Neural cell (in vitro differentiated cells): ENCODE results near the gene MCTP2. TPM values are rescaled to one million over a fixed set of nuclear protein-coding genes. Genes with fewer than 3 reads are reported as not detected.

Experiments used
- H2AFZ ChIP-seq: fragments of 200-600, 300-800 bp; sonication (generic), shearing (Covaris generic); 2 replicates; pipeline ENCODE4 v1.6.0; 2014; ENCODE audit warnings: low read depth, mild to moderate bottlenecking, antibody characterized with exemption, low read length, moderate library complexity
- H3F3A ChIP-seq: fragments of 200-600 bp; shearing (Covaris generic); 2 replicates; pipeline ENCODE4 v1.6.1; 2016; ENCODE audit warnings: mild to moderate bottlenecking, moderate library complexity, mixed read lengths, antibody characterized with exemption, low read length; ENCODE audit not compliant: insufficient read depth, poor library complexity, severe bottlenecking
- H3K27ac ChIP-seq: fragments of 200-600, 300-800 bp; sonication (generic), shearing (Covaris generic); 2 replicates; pipeline ENCODE4 v1.5.1; 2014; ENCODE audit warnings: mild to moderate bottlenecking, low read length, moderate library complexity
- H3K27me3 ChIP-seq: fragments of 300-800, 200-600 bp; sonication (generic), shearing (Covaris generic); 2 replicates; pipeline ENCODE4 v1.6.0; 2014; ENCODE audit warnings: mild to moderate bottlenecking, low read depth, low read length, moderate library complexity; ENCODE audit not compliant: insufficient read depth
- H3K36me3 ChIP-seq: fragments of 300-800, 200-600 bp; sonication (generic), shearing (Covaris generic); 2 replicates; pipeline ENCODE4 v1.5.1; 2014; ENCODE audit warnings: mild to moderate bottlenecking, antibody characterized with exemption, low read length, moderate library complexity; ENCODE audit not compliant: insufficient read depth
- H3K4me2 ChIP-seq: fragments of 300-800, 200-600 bp; sonication (generic), shearing (Covaris generic); 2 replicates; pipeline ENCODE4 v1.6.0; 2014; ENCODE audit warnings: mild to moderate bottlenecking, low read length
- H3K4me3 ChIP-seq: fragments of 300-800, 200-600 bp; sonication (generic), shearing (Covaris generic); 2 replicates; pipeline ENCODE4 v1.5.1; 2014; ENCODE audit warnings: mild to moderate bottlenecking, low read length, moderate library complexity
- H3K79me2 ChIP-seq: fragments of 200-600 bp; shearing (Covaris generic); replicated peaks from 2 replicates; pipeline ENCODE4 v1.6.0; 2014; ENCODE audit warnings: mild to moderate bottlenecking, low read length, moderate library complexity; ENCODE audit not compliant: insufficient read depth
- H3K9ac ChIP-seq: fragments of 300-800, 200-600 bp; sonication (generic), shearing (Covaris generic); 2 replicates; pipeline ENCODE4 v1.6.1; 2016; ENCODE audit warnings: mild to moderate bottlenecking, low read length, mixed read lengths
- H3K9me2 ChIP-seq: fragments of 200-600 bp; shearing (Covaris generic); 2 replicates; pipeline ENCODE4 v1.6.1; 2016; ENCODE audit warnings: mild to moderate bottlenecking, low read length, mixed read lengths; ENCODE audit not compliant: insufficient read depth
- H3K9me3 ChIP-seq: fragments of 200-600, 300-800 bp; sonication (generic), shearing (Covaris generic); 2 replicates; pipeline ENCODE4 v1.6.1; 2016; ENCODE audit warnings: mild to moderate bottlenecking, mixed run types, low read length, moderate library complexity, mixed read lengths
- H4K20me1 ChIP-seq: fragments of 200-600 bp; shearing (Covaris generic); 2 replicates; pipeline ENCODE4 v1.6.1; 2016; ENCODE audit warnings: mild to moderate bottlenecking, mixed run types; ENCODE audit not compliant: insufficient read depth
- CTCF ChIP-seq: fragments of 450-650 bp; IDR thresholded peaks from 2 replicates; pipeline ENCODE4 v1.5.1; 2014; ENCODE audit warnings: antibody characterized with exemption, mild to moderate bottlenecking, moderate library complexity; ENCODE audit not compliant: poor library complexity, severe bottlenecking
- EP300 ChIP-seq: fragments of 450-650 bp; conservative IDR thresholded peaks from 2 replicates; pipeline ENCODE4 v1.6.1; 2014; ENCODE audit warnings: antibody characterized with exemption, mild to moderate bottlenecking, moderate library complexity; ENCODE audit not compliant: poor library complexity, severe bottlenecking
- EZH2 ChIP-seq: fragments of 200-600, 300-800 bp; shearing (Covaris generic), sonication (generic); IDR thresholded peaks from 2 replicates; pipeline ENCODE4 v1.6.1; 2014; ENCODE audit warnings: antibody characterized with exemption, low read length, borderline replicate concordance, mild to moderate bottlenecking; ENCODE audit not compliant: insufficient read depth, poor library complexity, severe bottlenecking
- MXI1 ChIP-seq: fragments of 450-650 bp; conservative IDR thresholded peaks from 2 replicates; pipeline ENCODE4 v1.6.1; 2014; ENCODE audit warnings: antibody characterized with exemption, mild to moderate bottlenecking; ENCODE audit not compliant: poor library complexity, severe bottlenecking
- POLR2AphosphoS5 ChIP-seq: IDR thresholded peaks from 2 replicates; pipeline ENCODE4 v1.6.1; 2012
- RAD21 ChIP-seq: fragments of 450-650 bp; conservative IDR thresholded peaks from 2 replicates; pipeline ENCODE4 v1.6.1; 2014; ENCODE audit warnings: antibody characterized with exemption, mild to moderate bottlenecking, moderate library complexity
- REST ChIP-seq: IDR thresholded peaks from 2 replicates; pipeline ENCODE4 v1.6.1; 2012; ENCODE audit warnings: borderline replicate concordance
- SMC3 ChIP-seq: fragments of 450-650 bp; conservative IDR thresholded peaks from 2 replicates; pipeline ENCODE4 v1.6.1; 2014; ENCODE audit warnings: antibody characterized with exemption, mild to moderate bottlenecking, moderate library complexity; ENCODE audit not compliant: poor library complexity
- TAF1 ChIP-seq: IDR thresholded peaks from 2 replicates; pipeline ENCODE4 v1.6.1; 2012; ENCODE audit warnings: low read depth
- polyA plus RNA-seq: library from polyadenylated mRNA; depleted of rRNA; stranded (reverse); fragments of >200 nt; gene quantifications from 2 replicates; pipeline ENCODE4 v1.2.3, GENCODE V29; 2014

Gene MCTP2
- polyA plus RNA-seq, 1 donor from 2014 or later, result not detected

- H3K4me3 ChIP-seq, result no peak overlapping the region
- no peaks in the 10 kb centered on the region for H3K27me3 ChIP-seq
- H3K9me3 ChIP-seq, result no peaks in the 10 kb centered on the region
- H3F3A ChIP-seq, result no peaks in the 10 kb centered on the region
- no peak overlapping the region for H3K27ac ChIP-seq
- TF ChIP-seq RAD21 (no peak), MXI1 (no peak), EP300 (no peak), TAF1 (no peak), REST (no peak), CTCF (no peak), SMC3 (no peak), POLR2AphosphoS5 (no peak), EZH2 (no peak)
- no peaks in the 10 kb centered on the region for H3K36me3 ChIP-seq
- no peak overlapping the region for H3K9ac ChIP-seq
- no peaks in the 10 kb centered on the region for H3K79me2 ChIP-seq
- no peak overlapping the region for H3K4me2 ChIP-seq
- H4K20me1 ChIP-seq, result no peaks in the 10 kb centered on the region
- H2AFZ ChIP-seq, result no peak overlapping the region
- no peaks in the 10 kb centered on the region for H3K9me2 ChIP-seq
These were observed 144.6 kb downstream of the MCTP2 start for GRCh38 chr15:94375997-94376396.

- H3K9me3 ChIP-seq, result no peaks in the 10 kb centered on the region
- H3K27ac ChIP-seq, result no peak overlapping the region
- H3K9me2 ChIP-seq, result no peaks in the 10 kb centered on the region
- H3K79me2 ChIP-seq, result no peaks in the 10 kb centered on the region
- H3F3A ChIP-seq, result no peaks in the 10 kb centered on the region
- no peak for TF ChIP-seq EP300
- H4K20me1 ChIP-seq, result no peaks in the 10 kb centered on the region
- H3K9ac ChIP-seq, result no peak overlapping the region
- no peaks in the 10 kb centered on the region for H3K27me3 ChIP-seq
- no peaks in the 10 kb centered on the region for H3K36me3 ChIP-seq
- H3K4me3 ChIP-seq, result no peak overlapping the region
- H2AFZ ChIP-seq, result no peak overlapping the region
- no peak overlapping the region for H3K4me2 ChIP-seq
These were observed 148.6 kb downstream of the MCTP2 start for GRCh38 chr15:94379986-94380385.

- TF ChIP-seq REST, result no peak
- no peak for TF ChIP-seq POLR2AphosphoS5
- no peak for TF ChIP-seq RAD21
- TF ChIP-seq EP300, result no peak
- no peak for TF ChIP-seq SMC3
- no peak for TF ChIP-seq EZH2
- no peak for TF ChIP-seq TAF1
- no peak for TF ChIP-seq MXI1
- TF ChIP-seq CTCF, result no peak
- H3K4me3 ChIP-seq, result no peak overlapping the region
- H4K20me1 ChIP-seq, result no peaks in the 10 kb centered on the region
- H3K4me2 ChIP-seq, result no peak overlapping the region
- no peaks in the 10 kb centered on the region for H3K27me3 ChIP-seq
- no peak overlapping the region for H3K27ac ChIP-seq
- no peaks in the 10 kb centered on the region for H3F3A ChIP-seq
- H3K36me3 ChIP-seq, result no peaks in the 10 kb centered on the region
- H3K9me3 ChIP-seq, result no peaks in the 10 kb centered on the region
- H3K79me2 ChIP-seq, result no peaks in the 10 kb centered on the region
- H3K9me2 ChIP-seq, result no peaks in the 10 kb centered on the region
- H3K9ac ChIP-seq, result no peak overlapping the region
- no peak overlapping the region for H2AFZ ChIP-seq
These were observed 149.4 kb downstream of the MCTP2 start for GRCh38 chr15:94380798-94381197.
